Measurements from ENCODE around the gene SPATA19. TPM values are rescaled to one million over a fixed set of nuclear protein-coding genes. Genes with fewer than 3 reads are reported as not detected.

SPATA19 gene
- total and polyA plus RNA-seq, 2 of the 13 experiments (the other 11 are each of a cell fraction or from before 2014, with no cell fraction given) = not detected

- no peak for TF ChIP-seq PBX3 (CRISPR knock-in tag; IDR thresholded peaks at IDR 0.05; ENCODE audit: borderline replicate concordance)
Measured at GRCh38 chr11:133830931-133831907, 14.1 kb downstream of the SPATA19 start (continued).

GRCh38 chr11:133829566-133829965, 15.7 kb downstream of the SPATA19 start:
- Histone ChIP-seq H3K9me3 (ENCODE audit: low read length) (no peaks in the 10 kb centered on the region), H3K4me3 (replicated peaks in 1 of 3; ENCODE audit: insufficient read depth in 1 of 3, low read depth in 2 of 3, low read length in 3 of 3) (no peak overlapping the region), H3K27me3 (ENCODE audit: control insufficient read depth in 1 of 2, insufficient read depth in 2 of 2, low read length in 2 of 2) (no peaks in the 10 kb centered on the region), H3K79me2 (ENCODE audit: insufficient read depth, low read length) (no peaks in the 10 kb centered on the region), H3K4me1 (ENCODE audit: insufficient read depth, low read length) (no peaks in the 10 kb centered on the region), H3K9ac (ENCODE audit: insufficient read depth, low read depth, low read length) (no peak overlapping the region), H2AFZ (ENCODE audit: low read length) (no peak overlapping the region), H3K36me3 (replicated peaks in 1 of 2; ENCODE audit: control insufficient read depth in 1 of 2, insufficient read depth in 2 of 2, low read length in 2 of 2) (no peaks in the 10 kb centered on the region), H3K4me2 (ENCODE audit: low read depth, low read length) (no peak overlapping the region), H3K27ac (ENCODE audit: extremely low read length, insufficient read depth, low read length) (no peak overlapping the region), H4K20me1 (ENCODE audit: insufficient read depth, low read length) (no peaks in the 10 kb centered on the region)
- ATAC-seq = no peak
- CTCF ChIA-PET (ENCODE audit: low intra/inter-chr PET ratio, low total read pairs) = no interaction called here
- in situ Hi-C loops (cut with HindIII; ENCODE audit: extremely low pct_ligation_motif_present, low pct_unique_long_range_greater_than_20kb) = loop anchor here (10.0 kb wide), 1 partner anchor 695 kb away; no protein-coding TSS in a partner anchor
- no TSS peak for BruUV-seq (replicated peaks)
- no peak for FAIRE-seq
- 0% methylated on average over 1 of the region's 2 CpGs for WGBS (ENCODE audit: low lambda C conversion rate)
- no peak for DNase-seq (ENCODE audit: low spot score)
- POLR2A ChIA-PET = no interaction called here
- intact Hi-C loops (cut with micrococcal nuclease; ENCODE audit: unreplicated experiment) = no loop called here
- TF ChIP-seq ZNF7 (CRISPR knock-in tag; IDR thresholded peaks at IDR 0.05) = no peak
- TF ChIP-seq ZNF460 (CRISPR knock-in tag; IDR thresholded peaks at IDR 0.05; ENCODE audit: borderline replicate concordance) = no peak
- TF ChIP-seq PHF21A (CRISPR knock-in tag; IDR thresholded peaks at IDR 0.05) = no peak
- no peak for TF ChIP-seq TCF7L2 (IDR thresholded peaks at IDR 0.05; ENCODE audit: low read depth, low read length)
- no peak for TF ChIP-seq RXRB (CRISPR knock-in tag; IDR thresholded peaks at IDR 0.05; ENCODE audit: borderline replicate concordance)
- TF ChIP-seq ZBTB40 (IDR thresholded peaks at IDR 0.05) = no peak
- TF ChIP-seq ZBTB40 (CRISPR knock-in tag; IDR thresholded peaks at IDR 0.05) = no peak
- no peak for TF ChIP-seq PREB (CRISPR knock-in tag; IDR thresholded peaks at IDR 0.05)
- no peak for TF ChIP-seq ZNF333 (CRISPR knock-in tag; IDR thresholded peaks at IDR 0.05; ENCODE audit: borderline replicate concordance)

Measured in HepG2 (cell line).